GM23338 (cell line): Measurements from ENCODE around the gene SNX8. TPM values are rescaled to one million over a fixed set of nuclear protein-coding genes. Genes with fewer than 3 reads are reported as not detected.
A peak's percentile ranks its signal among the peaks of the same experiment; 100 is the strongest.

Experiments used
- ATAC-seq: fragments of 200-7000 bp; cut with Tn5 transposase; 3 replicates; pipeline ENCODE4 v1.9.1; 2020
- DNase-seq: peaks from one replicate; pipeline ENCODE4 v3.0.0-alpha.2; 2015; ENCODE audit warnings: low spot score
- H2AFZ ChIP-seq: fragments of 200-600 bp; sonication (generic); 2 replicates; pipeline ENCODE4 v1.8.0; 2016; ENCODE audit warnings: antibody characterized with exemption, mild to moderate bottlenecking, moderate library complexity
- H3F3A ChIP-seq: fragments of 200-600 bp; sonication (generic); replicated peaks from 2 replicates; pipeline ENCODE4 v1.8.0; 2017; ENCODE audit warnings: antibody characterized with exemption, mixed run types, low read depth
- H3K27ac ChIP-seq: fragments of 200-600 bp; sonication (generic); 2 replicates; pipeline ENCODE4 v1.6.1; 2016; ENCODE audit warnings: low read depth
- H3K27me3 ChIP-seq: fragments of 200-600 bp; sonication (generic); 2 replicates; pipeline ENCODE4 v1.8.0; 2016; ENCODE audit warnings: mild to moderate bottlenecking, mixed run types, moderate library complexity; ENCODE audit not compliant: insufficient read depth
- H3K36me3 ChIP-seq: fragments of 200-600 bp; sonication (generic); 2 replicates; pipeline ENCODE4 v1.8.0; 2016; ENCODE audit warnings: mild to moderate bottlenecking; ENCODE audit not compliant: insufficient read depth
- H3K4me1 ChIP-seq: fragments of 200-600 bp; sonication (generic); 2 replicates; pipeline ENCODE4 v1.8.0; 2016; ENCODE audit warnings: mild to moderate bottlenecking, moderate library complexity; ENCODE audit not compliant: insufficient read depth
- H3K4me2 ChIP-seq: fragments of 200-600 bp; sonication (generic); 2 replicates; pipeline ENCODE4 v1.7.1; 2017; ENCODE audit warnings: mixed run types
- H3K4me3 ChIP-seq: fragments of 200-600 bp; sonication (generic); 2 replicates; pipeline ENCODE4 v1.6.1; 2016; ENCODE audit warnings: mixed run types
- H3K79me2 ChIP-seq: fragments of 200-600 bp; sonication (generic); replicated peaks from 2 replicates; pipeline ENCODE4 v1.8.0; 2017; ENCODE audit warnings: mild to moderate bottlenecking; ENCODE audit not compliant: insufficient read depth
- H3K9me2 ChIP-seq: fragments of 200-600 bp; sonication (generic); 2 replicates; pipeline ENCODE4 v1.8.0; 2017; ENCODE audit not compliant: insufficient read depth
- H4K20me1 ChIP-seq: fragments of 200-600 bp; sonication (generic); replicated peaks from 2 replicates; pipeline ENCODE4 v1.8.0; 2017; ENCODE audit warnings: mild to moderate bottlenecking; ENCODE audit not compliant: insufficient read depth
- H3K27ac Mint-ChIP-seq: 2 replicates; pipeline ENCODE4 v1.8.0; 2020; ENCODE audit warnings: inconsistent platforms, mild to moderate bottlenecking, moderate library complexity, mixed read lengths
- H3K27me3 Mint-ChIP-seq: 3 replicates; pipeline ENCODE4 v1.8.0; 2022; ENCODE audit warnings: low read depth, mild to moderate bottlenecking, moderate library complexity, mixed read lengths, inconsistent platforms; ENCODE audit not compliant: insufficient read depth, poor library complexity
- H3K36me3 Mint-ChIP-seq: 3 replicates; pipeline ENCODE4 v1.8.0; 2021; ENCODE audit warnings: low read depth, mild to moderate bottlenecking, inconsistent platforms, moderate library complexity, mixed read lengths
- H3K4me1 Mint-ChIP-seq: 3 replicates; pipeline ENCODE4 v1.8.0; 2020; ENCODE audit warnings: mild to moderate bottlenecking, inconsistent platforms, mixed read lengths
- H3K4me3 Mint-ChIP-seq: 3 replicates; pipeline ENCODE4 v1.8.0; 2021; ENCODE audit warnings: moderate library complexity, mild to moderate bottlenecking, inconsistent platforms, mixed read lengths
- H3K9me3 Mint-ChIP-seq: 3 replicates; pipeline ENCODE4 v1.8.0; 2020; ENCODE audit warnings: moderate library complexity, mild to moderate bottlenecking, inconsistent platforms, mixed read lengths
- CREB1 ChIP-seq: fragments of 250-450 bp; sonication (Bioruptor Pico); IDR thresholded peaks from 2 replicates; pipeline ENCODE4 v1.5.0; 2020; ENCODE audit warnings: low read depth, mild to moderate bottlenecking, moderate library complexity
- EZH2 ChIP-seq: fragments of 200-600 bp; sonication (generic); IDR thresholded peaks from one replicate; pipeline ENCODE4 v1.8.0; 2017; ENCODE audit warnings: antibody characterized with exemption, mild to moderate bottlenecking, low read depth; ENCODE audit not compliant: unreplicated experiment
- EZH2phosphoT487 ChIP-seq: fragments of 200-600 bp; sonication (generic); IDR thresholded peaks from one replicate; pipeline ENCODE4 v1.8.1; 2018; ENCODE audit warnings: antibody characterized with exemption; ENCODE audit not compliant: unreplicated experiment
- JUNB ChIP-seq: IDR thresholded peaks from one replicate; pipeline ENCODE4 v1.6.1; 2016; ENCODE audit warnings: antibody characterized with exemption; ENCODE audit not compliant: unreplicated experiment
- NANOG ChIP-seq: IDR thresholded peaks from 2 replicates; pipeline ENCODE4 v1.6.1; 2016; ENCODE audit warnings: antibody characterized with exemption, borderline replicate concordance
- POLR2AphosphoS5 ChIP-seq: IDR thresholded peaks from 2 replicates; pipeline ENCODE4 v1.6.1; 2016; ENCODE audit warnings: antibody characterized with exemption, low read depth
- ZNF114 ChIP-seq: fragments of 250-450 bp; sonication (Bioruptor Pico); IDR thresholded peaks from 2 replicates; pipeline ENCODE4 v1.5.0; 2020; ENCODE audit warnings: mild to moderate bottlenecking, moderate library complexity
- ZNF331 ChIP-seq: fragments of 250-450 bp; sonication (Bioruptor Pico); IDR thresholded peaks from 2 replicates; pipeline ENCODE4 v1.5.0; 2020; ENCODE audit warnings: low read depth, mild to moderate bottlenecking, moderate library complexity
- ZNF462 ChIP-seq: fragments of 250-450 bp; sonication (Bioruptor Pico); IDR thresholded peaks from 2 replicates; pipeline ENCODE4 v1.5.0; 2020; ENCODE audit warnings: mild to moderate bottlenecking, moderate library complexity
- polyA plus RNA-seq: library from polyadenylated mRNA; unstranded; fragments of >200 nt; fragmentation: Nextera tagmentation; extraction: Ambion mirVana; gene quantifications from 2 replicates; pipeline ENCODE4 v1.2.1, GENCODE V29; 2016
- total RNA-seq: library from RNA; depleted of rRNA; stranded (reverse); fragments of >200 nt; shearing (Covaris generic); gene quantifications from 2 replicates; pipeline ENCODE4 v1.2.3, GENCODE V29; 2014
- TF ChIP-seq, protein P1 (sequence below): IDR thresholded peaks from 2 replicates; pipeline ENCODE4 v1.6.1; 2016; ENCODE audit warnings: antibody characterized with exemption
- TF ChIP-seq, protein P2 (sequence below), 2 experiments: fragments of 200-600 bp in 1 of 2; sonication (generic) in 1 of 2; conservative IDR thresholded peaks; 2 replicates each; pipeline versions ENCODE4 v1.5.1 to v1.6.1; 2016 to 2017; ENCODE audit warnings: antibody characterized with exemption in 2 of 2, low read depth in 2 of 2, mild to moderate bottlenecking in 2 of 2, moderate library complexity in 1 of 2

SNX8 gene
- total and polyA plus RNA-seq, 2 experiments from 2014 or later = 44.3 to 50.9 TPM

- H3F3A ChIP-seq = peaks cover 17% of the 10 kb centered on the region; the same call in 1 of the 2 replicates
- H3K27ac Mint-ChIP-seq = peak overlapping the region; percentile 70; the same call in 1 of the 2 replicates
- H3K4me3 ChIP-seq = no peak overlapping the region
- H3K9me3 Mint-ChIP-seq = no peaks in the 10 kb centered on the region
- no peak overlapping the region for H2AFZ ChIP-seq
- no peak overlapping the region for H3K4me2 ChIP-seq
- peaks cover 7% of the 10 kb centered on the region; the same call in 2 of the 3 replicates for H3K4me1 Mint-ChIP-seq
- H3K36me3 ChIP-seq = peaks cover 40% of the 10 kb centered on the region
- no peak overlapping the region; the same call in 2 of the 3 replicates for H3K4me3 Mint-ChIP-seq
- H3K9me2 ChIP-seq = no peaks in the 10 kb centered on the region
- peaks cover 15% of the 10 kb centered on the region for H3K27me3 Mint-ChIP-seq
- H3K4me1 ChIP-seq = peaks cover 17% of the 10 kb centered on the region
- TF ChIP-seq ZNF462 (CRISPR knock-in tag) = no peak
- no peak for TF ChIP-seq CREB1
- TF ChIP-seq ZNF331 (CRISPR knock-in tag) = no peak
- TF ChIP-seq ZNF114 = no peak
- no peak for TF ChIP-seq NANOG
- TF ChIP-seq, protein P1, sequence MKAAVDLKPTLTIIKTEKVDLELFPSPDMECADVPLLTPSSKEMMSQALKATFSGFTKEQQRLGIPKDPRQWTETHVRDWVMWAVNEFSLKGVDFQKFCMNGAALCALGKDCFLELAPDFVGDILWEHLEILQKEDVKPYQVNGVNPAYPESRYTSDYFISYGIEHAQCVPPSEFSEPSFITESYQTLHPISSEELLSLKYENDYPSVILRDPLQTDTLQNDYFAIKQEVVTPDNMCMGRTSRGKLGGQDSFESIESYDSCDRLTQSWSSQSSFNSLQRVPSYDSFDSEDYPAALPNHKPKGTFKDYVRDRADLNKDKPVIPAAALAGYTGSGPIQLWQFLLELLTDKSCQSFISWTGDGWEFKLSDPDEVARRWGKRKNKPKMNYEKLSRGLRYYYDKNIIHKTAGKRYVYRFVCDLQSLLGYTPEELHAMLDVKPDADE = no peak
- TF ChIP-seq JUNB = no peak
- TF ChIP-seq EZH2 = no peak
- no peak for TF ChIP-seq EZH2phosphoT487
- TF ChIP-seq, protein P2, sequence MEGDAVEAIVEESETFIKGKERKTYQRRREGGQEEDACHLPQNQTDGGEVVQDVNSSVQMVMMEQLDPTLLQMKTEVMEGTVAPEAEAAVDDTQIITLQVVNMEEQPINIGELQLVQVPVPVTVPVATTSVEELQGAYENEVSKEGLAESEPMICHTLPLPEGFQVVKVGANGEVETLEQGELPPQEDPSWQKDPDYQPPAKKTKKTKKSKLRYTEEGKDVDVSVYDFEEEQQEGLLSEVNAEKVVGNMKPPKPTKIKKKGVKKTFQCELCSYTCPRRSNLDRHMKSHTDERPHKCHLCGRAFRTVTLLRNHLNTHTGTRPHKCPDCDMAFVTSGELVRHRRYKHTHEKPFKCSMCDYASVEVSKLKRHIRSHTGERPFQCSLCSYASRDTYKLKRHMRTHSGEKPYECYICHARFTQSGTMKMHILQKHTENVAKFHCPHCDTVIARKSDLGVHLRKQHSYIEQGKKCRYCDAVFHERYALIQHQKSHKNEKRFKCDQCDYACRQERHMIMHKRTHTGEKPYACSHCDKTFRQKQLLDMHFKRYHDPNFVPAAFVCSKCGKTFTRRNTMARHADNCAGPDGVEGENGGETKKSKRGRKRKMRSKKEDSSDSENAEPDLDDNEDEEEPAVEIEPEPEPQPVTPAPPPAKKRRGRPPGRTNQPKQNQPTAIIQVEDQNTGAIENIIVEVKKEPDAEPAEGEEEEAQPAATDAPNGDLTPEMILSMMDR (conservative IDR thresholded peaks at IDR 0.05; ENCODE audit: low read depth in 2 of 2) = no peak
- no peak for TF ChIP-seq POLR2AphosphoS5
- H3K79me2 ChIP-seq = peaks cover 38% of the 10 kb centered on the region
- DNase-seq (no peak), ATAC-seq (no peak)
- peak overlapping the region; percentile 63; the same call in 1 of the 2 replicates for H3K27ac ChIP-seq
- no peaks in the 10 kb centered on the region; the same call in 1 of the 2 replicates for H4K20me1 ChIP-seq
- peaks cover 54% of the 10 kb centered on the region for H3K36me3 Mint-ChIP-seq
- no peaks in the 10 kb centered on the region for H3K27me3 ChIP-seq
Measured at GRCh38 chr7:2237109-2237602, 77.1 kb downstream of the SNX8 start.
